GM13977 (cell line): ENCODE data around the gene CABP1.
A peak's percentile ranks its signal among the peaks of the same experiment; 100 is the strongest.

Experiments
- DNase-seq: peaks from one replicate; pipeline ENCODE4 v3.0.0; 2012; ENCODE audit warnings: low spot score
- CTCF ChIP-seq: IDR thresholded peaks from 2 replicates; pipeline ENCODE4 v1.5.1; 2012; ENCODE audit warnings: mild to moderate bottlenecking, control low read depth; ENCODE audit not compliant: insufficient read depth; ENCODE audit errors: extremely low read depth, missing control alignments
- in situ Hi-C: fragments of 300-500 bp; cut with MboI; formaldehyde crosslinking; loops from one replicate; pipeline ENCODE4 v1.12.0; 2022; ENCODE audit warnings: low sequenced_read_pairs, low pct_unique_long_range_greater_than_20kb, mixed read lengths, inconsistent platforms; ENCODE audit not compliant: unreplicated experiment

Gene CABP1

GRCh38 chr12:120618954-120619615 is 21.3 kb upstream of the CABP1 start:
- DNase-seq, result no peak
- no peak for TF ChIP-seq CTCF
- in situ Hi-C loops, result no loop called here

GRCh38 chr12:120620624-120621023 is 19.8 kb upstream of the CABP1 start:
- in situ Hi-C loops, result no loop called here
- no peak for DNase-seq
- TF ChIP-seq CTCF, result no peak

DNA sequence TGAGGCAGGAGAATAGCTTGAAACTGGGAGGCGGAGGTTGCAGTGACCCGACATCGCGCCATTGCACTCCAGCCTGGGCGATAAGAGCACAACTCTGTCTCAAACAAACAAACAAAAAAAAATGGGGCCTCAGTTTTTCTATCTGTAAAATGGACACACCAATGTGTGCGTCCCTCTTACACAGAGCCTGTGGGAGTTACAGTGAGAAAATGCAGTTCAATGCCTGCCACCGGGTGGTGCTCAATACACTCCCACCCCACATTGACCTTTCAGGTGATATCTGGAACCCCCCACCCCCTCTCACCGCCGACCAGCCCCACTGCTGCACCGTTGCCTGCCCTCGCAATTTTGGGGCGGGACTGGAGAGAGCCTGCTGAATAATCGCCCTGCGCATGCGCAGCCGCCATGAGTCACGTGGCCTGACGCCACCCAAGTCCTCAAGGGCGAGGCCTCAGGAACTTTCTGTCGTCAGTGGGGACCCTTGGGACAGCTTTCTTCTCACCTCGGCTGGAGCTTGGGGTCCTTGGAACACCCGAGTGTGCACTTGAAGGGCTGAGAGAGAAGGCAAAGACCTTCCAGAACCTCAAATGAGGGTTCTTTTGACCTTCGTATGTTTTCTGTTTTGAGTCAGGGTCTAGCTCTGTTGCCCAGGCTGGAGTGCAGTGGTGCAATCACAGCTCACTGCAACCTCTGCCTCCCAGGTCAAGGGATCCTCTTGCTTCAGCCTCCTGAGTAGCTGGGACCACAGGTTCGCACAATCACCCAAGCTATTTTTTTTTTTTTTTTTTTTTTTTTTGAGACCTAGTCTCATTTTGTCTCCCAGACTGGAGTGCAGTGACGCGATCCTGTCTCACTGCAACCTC is 14.6 kb upstream of the CABP1 start:
- in situ Hi-C loops, result no loop called here
- TF ChIP-seq CTCF, result peak; percentile 51
- peak; percentile 64 for DNase-seq

DNA sequence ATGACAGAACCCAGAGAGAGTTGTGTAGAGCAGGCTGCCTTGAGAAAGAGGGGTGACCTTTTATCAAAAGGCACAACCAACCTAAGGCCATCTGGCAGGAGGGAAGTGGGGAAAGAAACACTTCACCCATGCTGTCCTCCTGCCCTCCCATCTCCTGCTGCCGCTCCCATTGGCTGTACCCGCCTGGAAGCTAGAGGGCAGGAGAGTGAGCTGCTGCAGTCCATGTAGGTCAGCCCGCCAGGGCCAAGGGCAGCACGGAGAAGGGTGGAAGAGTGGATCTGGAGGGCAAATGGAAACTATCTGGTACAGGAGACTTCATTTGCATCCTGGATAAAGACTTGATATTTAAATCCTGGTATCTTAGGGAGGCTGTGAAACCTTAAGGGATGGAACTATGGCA is 11.5 kb upstream of the CABP1 start:
- in situ Hi-C loops, result no loop called here
- no peak for TF ChIP-seq CTCF
- no peak for DNase-seq

DNA sequence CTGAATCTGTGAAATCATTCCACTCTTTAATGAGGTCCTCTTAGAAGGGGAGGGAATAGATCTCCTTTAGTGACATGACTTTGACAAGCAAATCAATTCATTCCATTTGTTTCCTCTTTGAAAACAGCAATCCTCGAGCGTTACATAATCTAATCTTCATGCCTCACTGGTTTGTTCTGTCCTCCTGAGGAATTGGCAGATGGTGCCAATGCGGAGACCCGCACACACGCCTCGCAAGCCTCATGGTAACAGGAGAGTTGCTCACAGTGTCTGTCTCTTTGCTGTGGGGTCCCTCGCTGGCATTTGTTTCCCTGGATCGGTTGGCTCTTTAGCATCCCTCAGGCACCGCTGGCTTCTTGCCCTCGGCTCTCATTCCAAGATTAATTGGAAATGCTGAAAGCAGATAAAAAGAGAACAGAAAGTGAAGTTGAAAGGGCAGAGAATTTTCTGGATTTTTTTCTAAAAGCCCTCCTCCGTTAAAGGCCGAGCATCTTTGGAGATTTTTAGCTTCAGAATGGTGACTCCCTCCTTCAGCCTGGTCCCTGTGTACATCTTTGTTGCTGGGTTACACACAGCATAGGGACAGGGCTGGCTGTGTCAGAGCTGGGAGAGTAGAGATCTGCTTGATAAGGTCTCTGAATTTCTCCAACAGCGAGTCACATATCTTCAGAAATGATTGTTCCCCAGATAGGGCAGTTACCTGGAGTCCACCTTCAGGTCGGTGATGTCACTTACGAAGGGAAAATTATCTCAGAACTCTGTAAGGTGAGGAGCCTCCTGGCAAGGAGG is 10.1 kb upstream of the CABP1 start:
- in situ Hi-C loops, result no loop called here
- DNase-seq, result no peak
- no peak for TF ChIP-seq CTCF

GRCh38 chr12:120631097-120631496 is 9.3 kb upstream of the CABP1 start:
- no peak for DNase-seq
- in situ Hi-C loops, result no loop called here
- no peak for TF ChIP-seq CTCF
